HepG2 (cell line): ENCODE data around the gene FBXO7. TPM values are rescaled to one million over a fixed set of nuclear protein-coding genes. Genes with fewer than 3 reads are reported as not detected.
A peak's percentile ranks its signal among the peaks of the same experiment; 100 is the strongest.

Source experiments
- BRD4 ChIP-seq: sonication (generic); formaldehyde crosslinking; IDR thresholded peaks from 2 replicates; pipeline ENCODE4 v1.4.0; 2020; ENCODE audit warnings: missing genetic modification reagents
- GMEB2 ChIP-seq: IDR thresholded peaks from 2 replicates; pipeline ENCODE4 v1.6.1; 2016; ENCODE audit warnings: missing biosample characterization, missing genetic modification reagents, low read depth
- HHEX ChIP-seq: IDR thresholded peaks from 2 replicates; pipeline ENCODE4 v1.6.1; 2016; ENCODE audit warnings: control low read depth
- IRX3 ChIP-seq: sonication (generic); formaldehyde crosslinking; IDR thresholded peaks from 2 replicates; pipeline ENCODE4 v1.8.1; 2023; ENCODE audit warnings: mild to moderate bottlenecking, low read depth, missing genetic modification reagents, borderline replicate concordance
- KDM3A ChIP-seq: IDR thresholded peaks from 2 replicates; pipeline ENCODE4 v1.6.1; 2018; ENCODE audit warnings: low read depth, missing compliant biosample characterization
- PAF1 ChIP-seq: IDR thresholded peaks from 2 replicates; pipeline ENCODE4 v1.6.1; 2016; ENCODE audit warnings: missing genetic modification reagents, missing compliant biosample characterization
- RBM39 ChIP-seq: fragments of 200-400 bp; formaldehyde crosslinking; IDR thresholded peaks from one replicate; pipeline ENCODE4 v1.6.1; 2018; ENCODE audit warnings: antibody characterized with exemption, mild to moderate bottlenecking, low read depth, low read length; ENCODE audit not compliant: poor library complexity, severe bottlenecking
- TBL1XR1 ChIP-seq: fragments of 150-350 bp; IDR thresholded peaks from 2 replicates; pipeline ENCODE4 v1.6.1; 2014; ENCODE audit warnings: borderline replicate concordance, low read length; ENCODE audit not compliant: partially characterized antibody
- TCF12 ChIP-seq, 2 experiments: fragments of 450-650 bp in 1 of 2; sonication (generic) in 1 of 2; formaldehyde crosslinking in 1 of 2; IDR thresholded peaks; 2 replicates each; pipeline versions ENCODE4 v1.6.1 to v1.8.0; 2017 to 2022; ENCODE audit warnings: antibody characterized with exemption in 1 of 2, mild to moderate bottlenecking in 1 of 2, missing genetic modification reagents in 1 of 2, moderate library complexity in 1 of 2
- ZBTB3 ChIP-seq: sonication (generic); formaldehyde crosslinking; IDR thresholded peaks from 2 replicates; pipeline ENCODE4 v1.4.0; 2020; ENCODE audit warnings: low read depth, mild to moderate bottlenecking, moderate library complexity, missing genetic modification reagents, borderline replicate concordance
- ZNF160 ChIP-seq: sonication (generic); formaldehyde crosslinking; IDR thresholded peaks from 2 replicates; pipeline ENCODE4 v1.8.0; 2022; ENCODE audit warnings: mild to moderate bottlenecking, inconsistent platforms, missing genetic modification reagents
- ZNF256 ChIP-seq: sonication (generic); formaldehyde crosslinking; conservative IDR thresholded peaks from 2 replicates; pipeline ENCODE4 v1.4.0; 2020; ENCODE audit warnings: missing genetic modification reagents
- ZNF264 ChIP-seq: sonication (generic); formaldehyde crosslinking; IDR thresholded peaks from 2 replicates; pipeline ENCODE4 v1.4.0; 2020; ENCODE audit warnings: missing genetic modification reagents
- ZNF589 ChIP-seq: sonication (generic); formaldehyde crosslinking; conservative IDR thresholded peaks from 2 replicates; pipeline ENCODE4 v1.8.0; 2022; ENCODE audit warnings: mild to moderate bottlenecking, moderate library complexity, missing genetic modification reagents
- ZNF737 ChIP-seq: sonication (generic); formaldehyde crosslinking; IDR thresholded peaks from 2 replicates; pipeline ENCODE4 v1.5.0; 2020; ENCODE audit warnings: missing genetic modification reagents, mild to moderate bottlenecking, borderline replicate concordance
- polyA plus RNA-seq, 8 experiments: library from polyadenylated mRNA; depleted of rRNA in 3 of 8; stranded (reverse) in 7 of 8; unstranded in 1 of 8; fragments of >200 nt; fragmentation: Illumina TruSeq in 4 of 8; extraction: Trizol in 4 of 8; gene quantifications; 2 replicates each; pipeline versions ENCODE4 v1.2.1 to v1.2.3, GENCODE V29; 2011 to 2016; ENCODE audit warnings: low read depth in 4 of 8, missing spikeins in 1 of 8, mixed read lengths in 1 of 8; ENCODE audit not compliant: insufficient read depth in 1 of 8
- total RNA-seq, 5 experiments: library from RNA; depleted of rRNA; stranded (reverse); fragments of >200 nt; fragmentation: Illumina TruSeq; extraction: Trizol; gene quantifications; 2 replicates each; pipeline ENCODE4 v1.2.3, GENCODE V29; 2016; ENCODE audit warnings: low read depth in 1 of 5
- TF ChIP-seq, protein P1 (sequence below): sonication (generic); formaldehyde crosslinking; IDR thresholded peaks from 2 replicates; pipeline ENCODE4 v1.8.0; 2022; ENCODE audit warnings: mild to moderate bottlenecking, missing genetic modification reagents, moderate library complexity
- TF ChIP-seq, protein P2 (sequence below), 2 experiments: sonication (generic) in 1 of 2; formaldehyde crosslinking in 1 of 2; IDR thresholded peaks; 2 replicates each; pipeline versions ENCODE4 v1.4.0 to v1.6.1; 2016 to 2020; ENCODE audit warnings: borderline replicate concordance in 1 of 2, low read depth in 1 of 2, mild to moderate bottlenecking in 1 of 2, missing genetic modification reagents in 1 of 2
- TF ChIP-seq, protein P3 (sequence below): sonication (generic); formaldehyde crosslinking; IDR thresholded peaks from 2 replicates; pipeline ENCODE4 v1.4.0; 2020; ENCODE audit warnings: missing genetic modification reagents

FBXO7 gene
- total and polyA plus RNA-seq, 2 of the 13 experiments (the other 11 are each of a cell fraction or from before 2014, with no cell fraction given), result 105 to 172 TPM

GRCh38 chr22:32474635-32475467 lies at the start of gene FBXO7 (continued):
- TF ChIP-seq TBL1XR1, result no peak
- TF ChIP-seq PAF1 (CRISPR knock-in tag), result no peak
- no peak for TF ChIP-seq ZNF264 (CRISPR knock-in tag)
- TF ChIP-seq, protein P1, sequence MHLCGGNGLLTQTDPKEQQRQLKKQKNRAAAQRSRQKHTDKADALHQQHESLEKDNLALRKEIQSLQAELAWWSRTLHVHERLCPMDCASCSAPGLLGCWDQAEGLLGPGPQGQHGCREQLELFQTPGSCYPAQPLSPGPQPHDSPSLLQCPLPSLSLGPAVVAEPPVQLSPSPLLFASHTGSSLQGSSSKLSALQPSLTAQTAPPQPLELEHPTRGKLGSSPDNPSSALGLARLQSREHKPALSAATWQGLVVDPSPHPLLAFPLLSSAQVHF (CRISPR knock-in tag), result no peak
- TF ChIP-seq ZBTB3 (CRISPR knock-in tag), result no peak
- TF ChIP-seq ZNF589 (CRISPR knock-in tag), result no peak
- TF ChIP-seq ZNF737 (CRISPR knock-in tag), result no peak
- TF ChIP-seq ZNF160 (CRISPR knock-in tag), result no peak
- TF ChIP-seq, protein P2, sequence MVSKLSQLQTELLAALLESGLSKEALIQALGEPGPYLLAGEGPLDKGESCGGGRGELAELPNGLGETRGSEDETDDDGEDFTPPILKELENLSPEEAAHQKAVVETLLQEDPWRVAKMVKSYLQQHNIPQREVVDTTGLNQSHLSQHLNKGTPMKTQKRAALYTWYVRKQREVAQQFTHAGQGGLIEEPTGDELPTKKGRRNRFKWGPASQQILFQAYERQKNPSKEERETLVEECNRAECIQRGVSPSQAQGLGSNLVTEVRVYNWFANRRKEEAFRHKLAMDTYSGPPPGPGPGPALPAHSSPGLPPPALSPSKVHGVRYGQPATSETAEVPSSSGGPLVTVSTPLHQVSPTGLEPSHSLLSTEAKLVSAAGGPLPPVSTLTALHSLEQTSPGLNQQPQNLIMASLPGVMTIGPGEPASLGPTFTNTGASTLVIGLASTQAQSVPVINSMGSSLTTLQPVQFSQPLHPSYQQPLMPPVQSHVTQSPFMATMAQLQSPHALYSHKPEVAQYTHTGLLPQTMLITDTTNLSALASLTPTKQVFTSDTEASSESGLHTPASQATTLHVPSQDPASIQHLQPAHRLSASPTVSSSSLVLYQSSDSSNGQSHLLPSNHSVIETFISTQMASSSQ (IDR thresholded peaks at IDR 0.05; ENCODE audit: low read depth), result no peak
- TF ChIP-seq, protein P2 (CRISPR knock-in tag; IDR thresholded peaks at IDR 0.05; ENCODE audit: borderline replicate concordance), result peak; percentile 45; the same call in 1 of the 2 replicates
- no peak; the same call in 1 of the 2 replicates for TF ChIP-seq BRD4 (CRISPR knock-in tag)
- TF ChIP-seq, protein P3, sequence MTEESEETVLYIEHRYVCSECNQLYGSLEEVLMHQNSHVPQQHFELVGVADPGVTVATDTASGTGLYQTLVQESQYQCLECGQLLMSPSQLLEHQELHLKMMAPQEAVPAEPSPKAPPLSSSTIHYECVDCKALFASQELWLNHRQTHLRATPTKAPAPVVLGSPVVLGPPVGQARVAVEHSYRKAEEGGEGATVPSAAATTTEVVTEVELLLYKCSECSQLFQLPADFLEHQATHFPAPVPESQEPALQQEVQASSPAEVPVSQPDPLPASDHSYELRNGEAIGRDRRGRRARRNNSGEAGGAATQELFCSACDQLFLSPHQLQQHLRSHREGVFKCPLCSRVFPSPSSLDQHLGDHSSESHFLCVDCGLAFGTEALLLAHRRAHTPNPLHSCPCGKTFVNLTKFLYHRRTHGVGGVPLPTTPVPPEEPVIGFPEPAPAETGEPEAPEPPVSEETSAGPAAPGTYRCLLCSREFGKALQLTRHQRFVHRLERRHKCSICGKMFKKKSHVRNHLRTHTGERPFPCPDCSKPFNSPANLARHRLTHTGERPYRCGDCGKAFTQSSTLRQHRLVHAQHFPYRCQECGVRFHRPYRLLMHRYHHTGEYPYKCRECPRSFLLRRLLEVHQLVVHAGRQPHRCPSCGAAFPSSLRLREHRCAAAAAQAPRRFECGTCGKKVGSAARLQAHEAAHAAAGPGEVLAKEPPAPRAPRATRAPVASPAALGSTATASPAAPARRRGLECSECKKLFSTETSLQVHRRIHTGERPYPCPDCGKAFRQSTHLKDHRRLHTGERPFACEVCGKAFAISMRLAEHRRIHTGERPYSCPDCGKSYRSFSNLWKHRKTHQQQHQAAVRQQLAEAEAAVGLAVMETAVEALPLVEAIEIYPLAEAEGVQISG (CRISPR knock-in tag), result peak; percentile 80
- peak; percentile 88 for TF ChIP-seq RBM39
- no peak for TF ChIP-seq IRX3 (CRISPR knock-in tag)
- no peak for TF ChIP-seq HHEX (CRISPR knock-in tag)
- TF ChIP-seq ZNF256 (CRISPR knock-in tag), result no peak
- TF ChIP-seq TCF12 (IDR thresholded peaks at IDR 0.05), result no peak
- no peak for TF ChIP-seq TCF12 (CRISPR knock-in tag; IDR thresholded peaks at IDR 0.05)
- 0 out of 2 replicates have a peak, but pooled peaks have one; percentile 28 for TF ChIP-seq KDM3A (CRISPR knock-in tag)
- TF ChIP-seq GMEB2 (CRISPR knock-in tag), result no peak
